HepG2 (cell line): ENCODE data around the gene STX8. TPM values are rescaled to one million over a fixed set of nuclear protein-coding genes. Genes with fewer than 3 reads are reported as not detected.

ENCODE experiments used
- ATAC-seq: fragments of 200-7000 bp; cut with Tn5 transposase; 3 replicates; pipeline ENCODE4 v1.9.1; 2020; ENCODE audit warnings: mild to moderate bottlenecking, moderate library complexity
- BruUV-seq: library from RNA; stranded (reverse); fragments of 400-500 nt; replicated peaks from 2 replicates; lab custom pipeline; 2021; lab: Mats Ljungman, UMichigan
- CTCF ChIA-PET: fragments of 300-600 bp; formaldehyde crosslinking; extraction: SDS; loops from one replicate; lab custom pipeline; 2021; ENCODE audit warnings: low total read pairs, inconsistent platforms, low intra/inter-chr PET ratio; lab: Yijun Ruan, JAX
- POLR2A ChIA-PET: fragments of 350-600 bp; sonication (Branson Sonifier 250); formaldehyde crosslinking; loops from one replicate; lab custom pipeline; 2020; ENCODE audit warnings: antibody characterized with exemption, inconsistent platforms; lab: Yijun Ruan, JAX
- DNase-seq: peaks from one replicate; pipeline ENCODE4 v3.0.0-alpha.2; 2015; ENCODE audit warnings: low spot score
- FAIRE-seq: peaks from 3 replicates; lab custom pipeline; 2011; peaks lifted over from hg19 to GRCh38; lab: Jason Lieb, UNC
- H2AFZ ChIP-seq: one replicate; pipeline ENCODE4 v1.6.1; 2011; ENCODE audit warnings: low read length, inconsistent platforms
- H3K27ac ChIP-seq: fragments of 300-600 bp; 3 replicates; pipeline ENCODE4 v1.8.0; 2011; ENCODE audit warnings: mixed run types, mild to moderate bottlenecking, mixed read lengths, low read length, inconsistent platforms; ENCODE audit not compliant: insufficient read depth; ENCODE audit errors: extremely low read length
- H3K27me3 ChIP-seq, 2 experiments: fragments of 200-600 bp in 1 of 2; 2 replicates in 1 of 2; 3 replicates in 1 of 2; pipeline versions ENCODE4 v1.6.0 to v1.8.0; 2011; ENCODE audit warnings: low read length in 2 of 2, mild to moderate bottlenecking in 2 of 2, moderate library complexity in 2 of 2, inconsistent platforms in 1 of 2; ENCODE audit not compliant: insufficient read depth in 2 of 2, control insufficient read depth in 1 of 2
- H3K36me3 ChIP-seq, 2 experiments: fragments of 200-600 bp in 1 of 2; replicated peaks in 1 of 2; 2 replicates in 1 of 2; 3 replicates in 1 of 2; pipeline versions ENCODE4 v1.5.1 to v1.8.0; 2011; ENCODE audit warnings: low read length in 2 of 2, inconsistent platforms in 1 of 2; ENCODE audit not compliant: insufficient read depth in 2 of 2, control insufficient read depth in 1 of 2
- H3K4me1 ChIP-seq: 2 replicates; pipeline ENCODE4 v1.5.1; 2012; ENCODE audit warnings: low read length, inconsistent platforms; ENCODE audit not compliant: insufficient read depth
- H3K4me2 ChIP-seq: 2 replicates; pipeline ENCODE4 v1.6.0; 2011; ENCODE audit warnings: low read depth, low read length, inconsistent platforms
- H3K4me3 ChIP-seq, 3 experiments: fragments of 200-600 bp in 1 of 3; sonication (generic), shearing (Covaris generic) in 1 of 3; replicated peaks in 1 of 3; 2 replicates each; pipeline ENCODE4 v1.5.1; 2011 to 2016; ENCODE audit warnings: low read length in 3 of 3, inconsistent platforms in 2 of 3, low read depth in 2 of 3, mild to moderate bottlenecking in 2 of 3, control low read depth in 1 of 3, mixed read lengths in 1 of 3; ENCODE audit not compliant: insufficient read depth in 1 of 3
- H3K79me2 ChIP-seq: one replicate; pipeline ENCODE4 v1.6.1; 2011; ENCODE audit warnings: low read length, inconsistent platforms; ENCODE audit not compliant: insufficient read depth
- H3K9ac ChIP-seq: 2 replicates; pipeline ENCODE4 v1.6.0; 2011; ENCODE audit warnings: mild to moderate bottlenecking, low read depth, low read length, inconsistent platforms; ENCODE audit not compliant: insufficient read depth
- H3K9me3 ChIP-seq: 2 replicates; pipeline ENCODE4 v1.5.1; 2012; ENCODE audit warnings: mild to moderate bottlenecking, low read length
- H4K20me1 ChIP-seq: 2 replicates; pipeline ENCODE4 v1.6.0; 2011; ENCODE audit warnings: inconsistent platforms, mild to moderate bottlenecking, low read length, moderate library complexity; ENCODE audit not compliant: insufficient read depth
- CREB3 ChIP-seq: sonication (generic); formaldehyde crosslinking; IDR thresholded peaks from 2 replicates; pipeline ENCODE4 v1.5.0; 2020; ENCODE audit warnings: missing genetic modification reagents
- HIVEP1 ChIP-seq: sonication (generic); formaldehyde crosslinking; IDR thresholded peaks from 2 replicates; pipeline ENCODE4 v1.4.0; 2020; ENCODE audit warnings: mild to moderate bottlenecking, missing genetic modification reagents
- MED1 ChIP-seq: sonication (generic); formaldehyde crosslinking; IDR thresholded peaks from 2 replicates; pipeline ENCODE4 v1.4.0; 2020; ENCODE audit warnings: missing genetic modification reagents
- SYNCRIP ChIP-seq: fragments of 200-400 bp; formaldehyde crosslinking; IDR thresholded peaks from 2 replicates; pipeline ENCODE4 v1.6.1; 2018; ENCODE audit warnings: mild to moderate bottlenecking, low read depth, low read length; ENCODE audit not compliant: insufficient read depth
- TARDBP ChIP-seq: sonication (generic); formaldehyde crosslinking; IDR thresholded peaks from 2 replicates; pipeline ENCODE4 v1.8.0; 2022; ENCODE audit warnings: mild to moderate bottlenecking, missing genetic modification reagents
- TEF ChIP-seq: sonication (generic); formaldehyde crosslinking; IDR thresholded peaks from 2 replicates; pipeline ENCODE4 v1.5.0; 2020; ENCODE audit warnings: missing genetic modification reagents
- TOE1 ChIP-seq: sonication (generic); formaldehyde crosslinking; IDR thresholded peaks from 2 replicates; pipeline ENCODE4 v1.4.0; 2020; ENCODE audit warnings: mild to moderate bottlenecking, missing genetic modification reagents
- ZNF276 ChIP-seq: sonication (generic); formaldehyde crosslinking; IDR thresholded peaks from 2 replicates; pipeline ENCODE4 v1.4.0; 2020; ENCODE audit warnings: mild to moderate bottlenecking, low read depth, missing genetic modification reagents
- ZNF441 ChIP-seq: sonication (generic); formaldehyde crosslinking; IDR thresholded peaks from 2 replicates; pipeline ENCODE4 v1.7.0; 2021; ENCODE audit warnings: missing genetic modification reagents, borderline replicate concordance
- ZNF605 ChIP-seq: sonication (generic); formaldehyde crosslinking; IDR thresholded peaks from 2 replicates; pipeline ENCODE4 v1.8.0; 2022; ENCODE audit warnings: mild to moderate bottlenecking, missing genetic modification reagents
- WGBS: methylation state at CpG from one replicate; pipeline ENCODE4 v1.1.6; 2017; ENCODE audit warnings: low lambda C conversion rate; 5-methylcytosine and 5-hydroxymethylcytosine counted together
- in situ Hi-C: cut with HindIII; loops from 2 replicates; pipeline ENCODE4 v1.10.0; 2017; ENCODE audit warnings: low pct_unique_long_range_greater_than_20kb; ENCODE audit not compliant: extremely low pct_ligation_motif_present
- intact Hi-C: fragments of 100-400 bp; cut with micrococcal nuclease; formaldehyde crosslinking; loops from one replicate; pipeline ENCODE4 v1.10.0; 2022; ENCODE audit not compliant: unreplicated experiment
- polyA plus RNA-seq, 8 experiments: library from polyadenylated mRNA; depleted of rRNA in 3 of 8; stranded (reverse) in 7 of 8; unstranded in 1 of 8; fragments of >200 nt; fragmentation: Illumina TruSeq in 4 of 8; extraction: Trizol in 4 of 8; gene quantifications; 2 replicates each; pipeline versions ENCODE4 v1.2.1 to v1.2.3, GENCODE V29; 2011 to 2016; ENCODE audit warnings: low read depth in 4 of 8, missing spikeins in 1 of 8, mixed read lengths in 1 of 8; ENCODE audit not compliant: insufficient read depth in 1 of 8
- total RNA-seq, 5 experiments: library from RNA; depleted of rRNA; stranded (reverse); fragments of >200 nt; fragmentation: Illumina TruSeq; extraction: Trizol; gene quantifications; 2 replicates each; pipeline ENCODE4 v1.2.3, GENCODE V29; 2016; ENCODE audit warnings: low read depth in 1 of 5
- TF ChIP-seq, protein P1 (sequence below): sonication (generic); formaldehyde crosslinking; conservative IDR thresholded peaks from 2 replicates; pipeline ENCODE4 v1.8.1; 2023; ENCODE audit warnings: missing genetic modification reagents
- TF ChIP-seq, protein P2 (sequence below): sonication (generic); formaldehyde crosslinking; IDR thresholded peaks from 2 replicates; pipeline ENCODE4 v1.4.0; 2020; ENCODE audit warnings: missing genetic modification reagents, borderline replicate concordance

Gene STX8
- total and polyA plus RNA-seq, 2 of the 13 experiments (the other 11 are each of a cell fraction or from before 2014, with no cell fraction given), result 36.4 to 53.6 TPM

- no TSS peak for BruUV-seq
- H3K4me1 ChIP-seq, result no peaks in the 10 kb centered on the region; the same call in 1 of the 2 replicates
- no peak overlapping the region for H3K9ac ChIP-seq
- ChIA-PET CTCF (no interaction called here), POLR2A (no interaction called here)
- no peak overlapping the region for H3K4me2 ChIP-seq
- peaks cover 4 to 30% of the 10 kb centered on the region in 2 experiments; a peak in 3 of 5 replicates for H3K27me3 ChIP-seq
- peaks cover 19% of the 10 kb centered on the region for H3K9me3 ChIP-seq
- no peak overlapping the region for H3K4me3 ChIP-seq
- ATAC-seq (no peak), DNase-seq (no peak), FAIRE-seq (no peak)
- intact Hi-C loops (no loop called here), in situ Hi-C loops (no loop called here)
- H4K20me1 ChIP-seq, result no peaks in the 10 kb centered on the region
- H3K27ac ChIP-seq, result no peak overlapping the region
- no peaks in the 10 kb centered on the region for H3K36me3 ChIP-seq
- H3K79me2 ChIP-seq, result no peaks in the 10 kb centered on the region
- 72% methylated on average over 7 of the region's 15 CpGs for WGBS
- H2AFZ ChIP-seq, result no peak overlapping the region
- no peak for TF ChIP-seq HIVEP1 (CRISPR knock-in tag)
- no peak for TF ChIP-seq SYNCRIP
- TF ChIP-seq, protein P1, sequence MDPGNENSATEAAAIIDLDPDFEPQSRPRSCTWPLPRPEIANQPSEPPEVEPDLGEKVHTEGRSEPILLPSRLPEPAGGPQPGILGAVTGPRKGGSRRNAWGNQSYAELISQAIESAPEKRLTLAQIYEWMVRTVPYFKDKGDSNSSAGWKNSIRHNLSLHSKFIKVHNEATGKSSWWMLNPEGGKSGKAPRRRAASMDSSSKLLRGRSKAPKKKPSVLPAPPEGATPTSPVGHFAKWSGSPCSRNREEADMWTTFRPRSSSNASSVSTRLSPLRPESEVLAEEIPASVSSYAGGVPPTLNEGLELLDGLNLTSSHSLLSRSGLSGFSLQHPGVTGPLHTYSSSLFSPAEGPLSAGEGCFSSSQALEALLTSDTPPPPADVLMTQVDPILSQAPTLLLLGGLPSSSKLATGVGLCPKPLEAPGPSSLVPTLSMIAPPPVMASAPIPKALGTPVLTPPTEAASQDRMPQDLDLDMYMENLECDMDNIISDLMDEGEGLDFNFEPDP, result no peak
- no peak for TF ChIP-seq ZNF605 (CRISPR knock-in tag)
- TF ChIP-seq TEF (CRISPR knock-in tag), result no peak
- no peak for TF ChIP-seq TARDBP (CRISPR knock-in tag)
- no peak for TF ChIP-seq ZNF441 (CRISPR knock-in tag)
- no peak for TF ChIP-seq CREB3 (CRISPR knock-in tag)
- TF ChIP-seq, protein P2, sequence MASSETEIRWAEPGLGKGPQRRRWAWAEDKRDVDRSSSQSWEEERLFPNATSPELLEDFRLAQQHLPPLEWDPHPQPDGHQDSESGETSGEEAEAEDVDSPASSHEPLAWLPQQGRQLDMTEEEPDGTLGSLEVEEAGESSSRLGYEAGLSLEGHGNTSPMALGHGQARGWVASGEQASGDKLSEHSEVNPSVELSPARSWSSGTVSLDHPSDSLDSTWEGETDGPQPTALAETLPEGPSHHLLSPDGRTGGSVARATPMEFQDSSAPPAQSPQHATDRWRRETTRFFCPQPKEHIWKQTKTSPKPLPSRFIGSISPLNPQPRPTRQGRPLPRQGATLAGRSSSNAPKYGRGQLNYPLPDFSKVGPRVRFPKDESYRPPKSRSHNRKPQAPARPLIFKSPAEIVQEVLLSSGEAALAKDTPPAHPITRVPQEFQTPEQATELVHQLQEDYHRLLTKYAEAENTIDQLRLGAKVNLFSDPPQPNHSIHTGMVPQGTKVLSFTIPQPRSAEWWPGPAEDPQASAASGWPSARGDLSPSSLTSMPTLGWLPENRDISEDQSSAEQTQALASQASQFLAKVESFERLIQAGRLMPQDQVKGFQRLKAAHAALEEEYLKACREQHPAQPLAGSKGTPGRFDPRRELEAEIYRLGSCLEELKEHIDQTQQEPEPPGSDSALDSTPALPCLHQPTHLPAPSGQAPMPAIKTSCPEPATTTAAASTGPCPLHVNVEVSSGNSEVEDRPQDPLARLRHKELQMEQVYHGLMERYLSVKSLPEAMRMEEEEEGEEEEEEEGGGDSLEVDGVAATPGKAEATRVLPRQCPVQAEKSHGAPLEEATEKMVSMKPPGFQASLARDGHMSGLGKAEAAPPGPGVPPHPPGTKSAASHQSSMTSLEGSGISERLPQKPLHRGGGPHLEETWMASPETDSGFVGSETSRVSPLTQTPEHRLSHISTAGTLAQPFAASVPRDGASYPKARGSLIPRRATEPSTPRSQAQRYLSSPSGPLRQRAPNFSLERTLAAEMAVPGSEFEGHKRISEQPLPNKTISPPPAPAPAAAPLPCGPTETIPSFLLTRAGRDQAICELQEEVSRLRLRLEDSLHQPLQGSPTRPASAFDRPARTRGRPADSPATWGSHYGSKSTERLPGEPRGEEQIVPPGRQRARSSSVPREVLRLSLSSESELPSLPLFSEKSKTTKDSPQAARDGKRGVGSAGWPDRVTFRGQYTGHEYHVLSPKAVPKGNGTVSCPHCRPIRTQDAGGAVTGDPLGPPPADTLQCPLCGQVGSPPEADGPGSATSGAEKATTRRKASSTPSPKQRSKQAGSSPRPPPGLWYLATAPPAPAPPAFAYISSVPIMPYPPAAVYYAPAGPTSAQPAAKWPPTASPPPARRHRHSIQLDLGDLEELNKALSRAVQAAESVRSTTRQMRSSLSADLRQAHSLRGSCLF, result no peak
- TF ChIP-seq MED1, result no peak
- no peak for TF ChIP-seq TOE1 (CRISPR knock-in tag)
- TF ChIP-seq ZNF276 (CRISPR knock-in tag), result no peak
These were observed 356.7 kb downstream of the STX8 start for GRCh38 chr17:9218911-9219310.
